ENCODE data around the gene PLAGL2. TPM values are rescaled to one million over a fixed set of nuclear protein-coding genes. Genes with fewer than 3 reads are reported as not detected.
A peak's percentile ranks its signal among the peaks of the same experiment; 100 is the strongest.

PLAGL2 gene
- total RNA-seq, 1 experiment from 2014 or later = 40.4 TPM

- H3K9me3 ChIP-seq (ENCODE audit: low read depth, low read length, poor library complexity, severe bottlenecking) = no peaks in the 10 kb centered on the region
- TF ChIP-seq CTCF (conservative IDR thresholded peaks at IDR 0.05; ENCODE audit: low read depth, low read length) (no peak), EZH2 (IDR thresholded peaks at IDR 0.05; ENCODE audit: borderline replicate concordance, low read depth, low read length, poor library complexity, severe bottlenecking) (no peak)
- H3K4me3 ChIP-seq (ENCODE audit: low read depth, low read length, poor library complexity, severe bottlenecking) = peak overlapping the region; percentile 71
- intact Hi-C loops (cut with micrococcal nuclease; ENCODE audit: unreplicated experiment) = no loop called here
- no TSS peak for BruUV-seq (replicated peaks)
- ChIA-PET CTCF (no interaction called here), POLR2A (ENCODE audit: low non-redundant PET) (no interaction called here)
- H3K27ac ChIP-seq (ENCODE audit: low read depth, low read length, poor library complexity, severe bottlenecking) = peak overlapping the region; percentile 87
- no peaks in the 10 kb centered on the region for H3K36me3 ChIP-seq (ENCODE audit: insufficient read depth, low read length, poor library complexity, severe bottlenecking)
- H3K27me3 ChIP-seq (replicated peaks; ENCODE audit: insufficient read depth, low read depth, low read length, poor library complexity) = no peaks in the 10 kb centered on the region
- peaks cover 7% of the 10 kb centered on the region for H3K4me1 ChIP-seq (ENCODE audit: insufficient read depth, low read length, poor library complexity, severe bottlenecking)
- no peak for DNase-seq (ENCODE audit: low spot score)
Measured at GRCh38 chr20:32189123-32189410, 18.5 kb downstream of the PLAGL2 start.

GRCh38 chr20:32188376-32189122 lies 19.0 kb downstream of the PLAGL2 start:
- no peak overlapping the region for H3K27ac ChIP-seq (ENCODE audit: low read depth, low read length, poor library complexity, severe bottlenecking)
- intact Hi-C loops (cut with micrococcal nuclease; ENCODE audit: unreplicated experiment) = no loop called here
- TF ChIP-seq CTCF (conservative IDR thresholded peaks at IDR 0.05; ENCODE audit: low read depth, low read length) = no peak
- TF ChIP-seq EZH2 (IDR thresholded peaks at IDR 0.05; ENCODE audit: borderline replicate concordance, low read depth, low read length, poor library complexity, severe bottlenecking) = no peak
- H3K4me3 ChIP-seq (ENCODE audit: low read depth, low read length, poor library complexity, severe bottlenecking) = peak overlapping the region; percentile 71
- no peak for DNase-seq (ENCODE audit: low spot score)
- BruUV-seq (replicated peaks) = no TSS peak
- CTCF ChIA-PET = no interaction called here
- peaks cover 7% of the 10 kb centered on the region for H3K4me1 ChIP-seq (ENCODE audit: insufficient read depth, low read length, poor library complexity, severe bottlenecking)
- no peaks in the 10 kb centered on the region for H3K9me3 ChIP-seq (ENCODE audit: low read depth, low read length, poor library complexity, severe bottlenecking)
- H3K27me3 ChIP-seq (replicated peaks; ENCODE audit: insufficient read depth, low read depth, low read length, poor library complexity) = no peaks in the 10 kb centered on the region
- no peaks in the 10 kb centered on the region for H3K36me3 ChIP-seq (ENCODE audit: insufficient read depth, low read length, poor library complexity, severe bottlenecking)
- POLR2A ChIA-PET (ENCODE audit: low non-redundant PET) = no interaction called here

GRCh38 chr20:32186506-32186905 lies 21.0 kb downstream of the PLAGL2 start:
- no peaks in the 10 kb centered on the region for H3K9me3 ChIP-seq (ENCODE audit: low read depth, low read length, poor library complexity, severe bottlenecking)
- ChIA-PET POLR2A (ENCODE audit: low non-redundant PET) (no interaction called here), CTCF (no interaction called here)
- intact Hi-C loops (cut with micrococcal nuclease; ENCODE audit: unreplicated experiment) = no loop called here
- no TSS peak for BruUV-seq (replicated peaks)
- no peak for DNase-seq (ENCODE audit: low spot score)
- H3K27me3 ChIP-seq (replicated peaks; ENCODE audit: insufficient read depth, low read depth, low read length, poor library complexity) = no peaks in the 10 kb centered on the region
- H3K4me3 ChIP-seq (ENCODE audit: low read depth, low read length, poor library complexity, severe bottlenecking) = no peak overlapping the region
- TF ChIP-seq EZH2 (IDR thresholded peaks at IDR 0.05; ENCODE audit: borderline replicate concordance, low read depth, low read length, poor library complexity, severe bottlenecking) (no peak), CTCF (conservative IDR thresholded peaks at IDR 0.05; ENCODE audit: low read depth, low read length) (no peak)
- peaks cover 7% of the 10 kb centered on the region for H3K4me1 ChIP-seq (ENCODE audit: insufficient read depth, low read length, poor library complexity, severe bottlenecking)
- H3K36me3 ChIP-seq (ENCODE audit: insufficient read depth, low read length, poor library complexity, severe bottlenecking) = no peaks in the 10 kb centered on the region
- no peak overlapping the region for H3K27ac ChIP-seq (ENCODE audit: low read depth, low read length, poor library complexity, severe bottlenecking)

All from A673 (cell line).